PC-9 (cell line): Measurements from ENCODE around the gene HSD17B10.

ENCODE experiments used
- CTCF ChIP-seq: fragments of 200-600 bp; sonication (generic); conservative IDR thresholded peaks from 2 replicates; pipeline ENCODE4 v1.6.1; 2017; ENCODE audit warnings: mixed run types, antibody characterized with exemption, mild to moderate bottlenecking, moderate library complexity
- EZH2 ChIP-seq: fragments of 200-600 bp; sonication (generic); IDR thresholded peaks from 2 replicates; pipeline ENCODE4 v1.8.0; 2017; ENCODE audit warnings: antibody characterized with exemption, low read depth

- TF ChIP-seq CTCF: no peak
- no peak for TF ChIP-seq EZH2
Measured at GRCh38 chrX:53395605-53396298, 38.4 kb downstream of the HSD17B10 start.
